ENCODE results near the gene RPS6KA3.

The RPS6KA3 gene

GRCh38 chrX:20266810-20267606 is at the start of gene RPS6KA3:
Gene RPS6KA3 (minus strand): TSS chrX:20266909. CDS start chrX:20266632, 277 bp downstream.
- peak; percentile 81 for DNase-seq

GRCh38 chrX:20315140-20315539 is 48.4 kb upstream of the RPS6KA3 start:
- DNase-seq = no peak

GRCh38 chrX:20313899-20314298 is 47.2 kb upstream of the RPS6KA3 start:
- DNase-seq = no peak

- DNase-seq = no peak
Observed at GRCh38 chrX:20312018-20312417, 45.3 kb upstream of the RPS6KA3 start.

- DNase-seq = no peak
Observed at GRCh38 chrX:20311505-20311904, 44.8 kb upstream of the RPS6KA3 start.

- no peak for DNase-seq
Observed at GRCh38 chrX:20309806-20310205, 43.1 kb upstream of the RPS6KA3 start.

GRCh38 chrX:20306668-20307067 is 40.0 kb upstream of the RPS6KA3 start:
- DNase-seq = no peak

- DNase-seq = no peak
Observed at GRCh38 chrX:20300822-20301221, 34.1 kb upstream of the RPS6KA3 start.

GRCh38 chrX:20294957-20295356 is 28.2 kb upstream of the RPS6KA3 start:
- no peak for DNase-seq

GRCh38 chrX:20294284-20294683 is 27.6 kb upstream of the RPS6KA3 start:
- DNase-seq = no peak

GRCh38 chrX:20285511-20285910 is 18.8 kb upstream of the RPS6KA3 start:
- no peak for DNase-seq

- DNase-seq = no peak
Observed at GRCh38 chrX:20284992-20285391, 18.3 kb upstream of the RPS6KA3 start.

- no peak for DNase-seq
Observed at GRCh38 chrX:20284444-20284843, 17.7 kb upstream of the RPS6KA3 start.

- no peak for DNase-seq
Observed at GRCh38 chrX:20280938-20281337, 14.2 kb upstream of the RPS6KA3 start.

- DNase-seq = no peak
Observed at GRCh38 chrX:20274121-20274520, 7.4 kb upstream of the RPS6KA3 start.

- no peak for DNase-seq
Observed at GRCh38 chrX:20271730-20272129, 5.0 kb upstream of the RPS6KA3 start.

- DNase-seq = no peak
Observed at GRCh38 chrX:20271186-20271585, 4.5 kb upstream of the RPS6KA3 start.

- DNase-seq = no peak
Observed at GRCh38 chrX:20270562-20270890, 3.8 kb upstream of the RPS6KA3 start.

- DNase-seq = no peak
Observed at GRCh38 chrX:20269848-20270561, 3.3 kb upstream of the RPS6KA3 start.

- DNase-seq = no peak
Observed at GRCh38 chrX:20267931-20268701, 1.4 kb upstream of the RPS6KA3 start.

- no peak for DNase-seq
Observed at GRCh38 chrX:20267607-20267930, 860 bp upstream of the RPS6KA3 start.

- no peak for DNase-seq
Observed at GRCh38 chrX:20265726-20266681, 705 bp downstream of the RPS6KA3 start.
